ENCODE results near the gene MTIF2. TPM values are rescaled to one million over a fixed set of nuclear protein-coding genes. Genes with fewer than 3 reads are reported as not detected.
"Not testable (repeated sequence)": the region's sequence is repeated elsewhere in the genome, so short reads cannot be mapped to it uniquely, and the experiment has no call there.

Gene MTIF2
- total RNA-seq, 2 experiments from 2014 or later, result 13.0 to 15.6 TPM

DNA sequence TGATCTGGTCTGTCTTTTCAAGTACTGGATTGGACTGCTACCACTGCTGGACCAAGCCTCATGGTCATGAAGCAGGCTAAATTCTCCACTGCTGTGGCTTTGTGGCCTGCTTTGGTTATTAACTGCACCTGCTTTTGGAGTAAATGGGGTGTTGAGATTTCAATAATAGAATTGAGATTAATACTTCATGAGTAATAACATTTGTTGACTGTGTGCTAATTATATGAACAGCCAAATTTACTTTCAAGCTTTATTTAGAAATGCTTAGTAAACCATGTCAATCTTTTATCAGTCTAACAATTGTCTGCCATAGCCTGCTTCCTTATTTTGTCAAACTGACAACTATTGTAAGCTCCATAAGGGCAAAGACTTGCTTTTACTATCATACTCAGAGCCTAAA, 27.4 kb upstream of the MTIF2 start:
- DNase-seq (no peak), ATAC-seq (ENCODE audit: poor library complexity) (no peak)
- TF ChIP-seq, protein P1, sequence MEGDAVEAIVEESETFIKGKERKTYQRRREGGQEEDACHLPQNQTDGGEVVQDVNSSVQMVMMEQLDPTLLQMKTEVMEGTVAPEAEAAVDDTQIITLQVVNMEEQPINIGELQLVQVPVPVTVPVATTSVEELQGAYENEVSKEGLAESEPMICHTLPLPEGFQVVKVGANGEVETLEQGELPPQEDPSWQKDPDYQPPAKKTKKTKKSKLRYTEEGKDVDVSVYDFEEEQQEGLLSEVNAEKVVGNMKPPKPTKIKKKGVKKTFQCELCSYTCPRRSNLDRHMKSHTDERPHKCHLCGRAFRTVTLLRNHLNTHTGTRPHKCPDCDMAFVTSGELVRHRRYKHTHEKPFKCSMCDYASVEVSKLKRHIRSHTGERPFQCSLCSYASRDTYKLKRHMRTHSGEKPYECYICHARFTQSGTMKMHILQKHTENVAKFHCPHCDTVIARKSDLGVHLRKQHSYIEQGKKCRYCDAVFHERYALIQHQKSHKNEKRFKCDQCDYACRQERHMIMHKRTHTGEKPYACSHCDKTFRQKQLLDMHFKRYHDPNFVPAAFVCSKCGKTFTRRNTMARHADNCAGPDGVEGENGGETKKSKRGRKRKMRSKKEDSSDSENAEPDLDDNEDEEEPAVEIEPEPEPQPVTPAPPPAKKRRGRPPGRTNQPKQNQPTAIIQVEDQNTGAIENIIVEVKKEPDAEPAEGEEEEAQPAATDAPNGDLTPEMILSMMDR (IDR thresholded peaks at IDR 0.05), result no peak
- Histone ChIP-seq H3K27ac (ENCODE audit: low read depth in 1 of 2, low read length in 2 of 2) (no peak overlapping the region), H3K4me3 (ENCODE audit: low read length) (no peak overlapping the region), H3K4me1 (ENCODE audit: insufficient read depth, low read length) (no peaks in the 10 kb centered on the region), H3K36me3 (ENCODE audit: insufficient read depth, low read length) (peaks cover 5% of the 10 kb centered on the region), H3K27me3 (ENCODE audit: control insufficient read depth in 1 of 2, insufficient read depth in 2 of 2, low read length in 2 of 2) (no peaks in the 10 kb centered on the region), H3K9me3 (ENCODE audit: control insufficient read depth in 1 of 2, insufficient read depth in 1 of 2, low read length in 2 of 2) (no peaks in the 10 kb centered on the region)
- Mint-ChIP-seq H3K27me3 (no peaks in the 10 kb centered on the region), H3K36me3 (ENCODE audit: low read depth) (peaks cover 8% of the 10 kb centered on the region), H3K9me3 (no peaks in the 10 kb centered on the region), H3K27ac (no peak overlapping the region), H3K4me1 (ENCODE audit: low read depth) (no peaks in the 10 kb centered on the region), H3K4me3 (no peak overlapping the region)
- ChIA-PET CTCF (no interaction called here), POLR2A (no interaction called here)
- intact Hi-C loops (cut with DNase I, micrococcal nuclease), result no loop called here

DNA sequence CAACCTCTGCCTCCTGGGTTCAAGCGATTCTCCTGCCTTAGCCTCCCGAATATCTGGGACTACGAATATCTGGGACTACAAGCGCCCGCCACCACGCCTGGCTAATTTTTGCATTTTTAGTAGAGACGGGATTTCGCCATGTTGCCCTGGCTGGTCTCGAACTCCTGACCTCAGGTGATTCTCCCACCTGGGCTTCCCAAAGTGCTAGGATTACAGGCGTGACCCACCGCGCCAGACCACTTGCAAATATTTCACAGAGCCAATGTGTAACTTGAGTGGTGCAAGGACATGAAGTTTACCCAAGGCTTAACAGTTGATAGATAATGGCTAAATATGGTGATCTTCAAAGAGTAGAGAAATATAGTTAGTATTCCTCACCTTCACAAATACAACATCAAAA, 14.1 kb upstream of the MTIF2 start:
- ChIA-PET CTCF (no interaction called here), POLR2A (no interaction called here)
- H3K4me1 Mint-ChIP-seq (ENCODE audit: low read depth), result peaks cover 32% of the 10 kb centered on the region
- no peaks in the 10 kb centered on the region for H3K9me3 Mint-ChIP-seq
- ATAC-seq (ENCODE audit: poor library complexity) (no peak), DNase-seq (no peak)
- no peaks in the 10 kb centered on the region for H3K36me3 ChIP-seq (ENCODE audit: insufficient read depth, low read length)
- H3K27ac ChIP-seq (ENCODE audit: low read depth in 1 of 2, low read length in 2 of 2), result no peak overlapping the region
- H3K4me3 Mint-ChIP-seq, result peak overlapping the region; percentile 96
- H3K9me3 ChIP-seq (ENCODE audit: control insufficient read depth in 1 of 2, insufficient read depth in 1 of 2, low read length in 2 of 2), result no peaks in the 10 kb centered on the region
- peaks cover 11% of the 10 kb centered on the region for H3K4me1 ChIP-seq (ENCODE audit: insufficient read depth, low read length)
- no peaks in the 10 kb centered on the region for H3K36me3 Mint-ChIP-seq (ENCODE audit: low read depth)
- H3K27me3 ChIP-seq (ENCODE audit: control insufficient read depth in 1 of 2, insufficient read depth in 2 of 2, low read length in 2 of 2), result no peaks in the 10 kb centered on the region
- H3K4me3 ChIP-seq (ENCODE audit: low read length), result peak overlapping the region; percentile 81
- H3K27ac Mint-ChIP-seq, result peak overlapping the region; percentile 97
- no peaks in the 10 kb centered on the region for H3K27me3 Mint-ChIP-seq
- TF ChIP-seq, protein P1 (IDR thresholded peaks at IDR 0.05), result no peak
- intact Hi-C loops (cut with DNase I, micrococcal nuclease), result loop anchor here in 1 of 2 experiments (2.0 to 5.0 kb wide), 5 partner anchors 14 to 236 kb away; partner anchors contain the start of genes CFAP36 and MTIF2

DNA sequence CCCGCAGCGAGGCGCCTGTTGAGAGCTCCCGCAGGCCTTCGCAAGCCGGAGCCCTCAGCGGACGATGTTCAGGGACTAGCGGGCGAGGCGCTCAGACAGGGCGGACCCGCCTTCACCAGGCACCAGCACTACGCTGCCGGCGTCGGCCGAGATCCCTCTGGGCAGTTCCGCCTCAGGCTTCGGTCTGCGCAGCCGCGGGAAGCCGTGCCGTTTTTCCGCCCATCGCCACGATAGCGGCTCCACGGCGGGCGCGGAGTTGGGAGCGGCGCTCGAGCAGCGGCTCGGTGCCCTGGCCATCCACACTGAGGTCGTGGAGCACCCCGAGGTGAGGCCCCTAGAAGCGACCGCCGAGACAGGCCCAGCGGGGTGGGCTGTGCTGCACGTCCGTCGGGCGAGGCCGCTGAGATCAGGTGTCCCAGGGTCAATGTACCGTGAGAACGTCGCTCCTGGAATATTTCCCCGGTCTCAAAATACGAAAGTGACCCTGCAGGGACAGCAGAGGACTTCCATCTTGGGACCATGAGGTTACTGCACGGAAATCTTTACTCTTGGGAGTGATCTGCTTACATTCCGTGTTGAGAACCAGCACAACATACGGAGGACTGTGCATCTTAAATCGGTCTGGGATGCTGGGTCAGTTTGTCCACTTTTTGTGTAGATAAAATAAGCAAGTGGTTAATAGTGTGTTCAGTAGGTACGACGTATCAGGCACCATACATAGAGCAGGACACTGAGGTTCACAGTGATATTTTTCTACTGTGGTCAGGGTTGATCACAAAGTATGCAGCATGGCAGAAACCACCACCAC, 13.3 kb upstream of the MTIF2 start:
- no peaks in the 10 kb centered on the region for H3K36me3 ChIP-seq (ENCODE audit: insufficient read depth, low read length)
- TF ChIP-seq, protein P1 (IDR thresholded peaks at IDR 0.05), result no peak
- CTCF ChIA-PET, result no interaction called here
- H3K9me3 ChIP-seq (ENCODE audit: control insufficient read depth in 1 of 2, insufficient read depth in 1 of 2, low read length in 2 of 2), result no peaks in the 10 kb centered on the region
- H3K4me1 Mint-ChIP-seq (ENCODE audit: low read depth), result peaks cover 31% of the 10 kb centered on the region
- intact Hi-C loops (cut with DNase I, micrococcal nuclease), result loop anchor here in 1 of 2 experiments (2.0 to 5.0 kb wide), 5 partner anchors 14 to 235 kb away; partner anchors contain the start of genes CFAP36 and MTIF2
- peak overlapping the region; percentile 78 to 88 for H3K27ac ChIP-seq (ENCODE audit: low read depth in 1 of 2, low read length in 2 of 2)
- peak; percentile 98 for ATAC-seq (ENCODE audit: poor library complexity)
- peak; percentile 77 to 93 (median 86) for DNase-seq
- H3K27ac Mint-ChIP-seq, result peak overlapping the region; percentile 97
- peak overlapping the region; percentile 96 for H3K4me3 Mint-ChIP-seq
- no peaks in the 10 kb centered on the region for H3K27me3 Mint-ChIP-seq
- no peaks in the 10 kb centered on the region for H3K9me3 Mint-ChIP-seq
- H3K36me3 Mint-ChIP-seq (ENCODE audit: low read depth), result no peaks in the 10 kb centered on the region
- H3K27me3 ChIP-seq (ENCODE audit: control insufficient read depth in 1 of 2, insufficient read depth in 2 of 2, low read length in 2 of 2), result no peaks in the 10 kb centered on the region
- POLR2A ChIA-PET, result interaction anchor here (0.8 to 1.7 kb wide), 8 partner anchors 10 to 237 kb away, joined by 3 to 7 read pairs (median 4); partner anchors contain the start of genes CFAP36, CLHC1, MTIF2 and RPS27A
- H3K4me3 ChIP-seq (ENCODE audit: low read length), result peak overlapping the region; percentile 81
- H3K4me1 ChIP-seq (ENCODE audit: insufficient read depth, low read length), result peaks cover 11% of the 10 kb centered on the region

DNA sequence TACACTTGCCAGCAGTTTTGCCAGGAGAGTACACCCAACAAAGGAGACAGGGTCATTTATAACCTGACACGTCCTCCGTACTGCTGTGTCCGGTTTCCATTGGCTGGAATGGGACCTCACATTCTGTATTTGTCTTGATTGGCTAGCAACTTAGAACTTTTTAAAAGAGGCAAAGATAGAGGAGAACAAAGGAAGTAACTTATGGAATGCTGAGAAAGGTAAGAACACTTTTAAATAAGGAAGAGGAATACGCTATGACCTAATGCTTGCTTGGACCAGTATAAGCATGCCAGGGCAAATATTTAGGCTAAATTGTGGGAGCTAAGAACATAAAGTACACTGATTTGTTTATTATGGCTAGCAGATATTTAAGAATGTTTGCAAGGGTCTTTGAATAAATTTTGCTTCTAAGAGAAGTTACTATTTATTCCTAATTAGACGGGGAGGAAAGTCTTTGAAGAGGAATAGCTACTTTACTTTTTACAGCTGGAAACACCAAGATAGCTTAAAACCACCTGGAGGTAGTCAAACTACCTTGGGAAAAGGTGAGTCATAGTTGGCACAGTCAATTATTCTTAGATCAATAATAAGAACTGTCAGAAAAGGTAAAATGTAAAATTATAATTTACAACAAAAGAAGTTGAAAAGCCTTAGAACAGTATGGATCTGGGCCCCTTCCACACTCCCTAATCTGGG, 12.0 kb upstream of the MTIF2 start:
- DNase-seq; H3K27me3 ChIP-seq (ENCODE audit: control insufficient read depth in 1 of 2, insufficient read depth in 2 of 2, low read length in 2 of 2); H3K9me3 ChIP-seq (ENCODE audit: control insufficient read depth in 1 of 2, insufficient read depth in 1 of 2, low read length in 2 of 2); CTCF ChIA-PET; H3K27me3 Mint-ChIP-seq; ATAC-seq (ENCODE audit: poor library complexity); H3K4me3 ChIP-seq (ENCODE audit: low read length); H3K9me3 Mint-ChIP-seq; H3K36me3 Mint-ChIP-seq (ENCODE audit: low read depth); H3K36me3 ChIP-seq (ENCODE audit: insufficient read depth, low read length): not testable (repeated sequence)
- Mint-ChIP-seq H3K4me1 (ENCODE audit: low read depth) (peaks cover 25% of the 10 kb centered on the region), H3K4me3 (peak overlapping the region; percentile 64), H3K27ac (peak overlapping the region; percentile 97)
- H3K4me1 ChIP-seq (ENCODE audit: insufficient read depth, low read length), result peaks cover 11% of the 10 kb centered on the region
- POLR2A ChIA-PET, result interaction anchor here (1.0 to 1.7 kb wide), 5 partner anchors 13 to 238 kb away, joined by 4 to 7 read pairs (median 6); partner anchors contain the start of genes CFAP36, CLHC1, MTIF2 and RPS27A
- H3K27ac ChIP-seq (ENCODE audit: low read depth in 1 of 2, low read length in 2 of 2), result peak overlapping the region in 1 of 2 donors; percentile 88
- intact Hi-C loops (cut with DNase I, micrococcal nuclease), result loop anchor here (2.0 to 5.0 kb wide), 4 partner anchors 48 to 236 kb away; partner anchors contain the start of genes CFAP36 (in 1 of the 2), CLHC1 (in 1 of the 2) and RPS27A (in 1 of the 2)

Data from CD4-positive, alpha-beta T cell (primary cell).